ENCODE results near the gene ASCL2.

Gene ASCL2

DNA sequence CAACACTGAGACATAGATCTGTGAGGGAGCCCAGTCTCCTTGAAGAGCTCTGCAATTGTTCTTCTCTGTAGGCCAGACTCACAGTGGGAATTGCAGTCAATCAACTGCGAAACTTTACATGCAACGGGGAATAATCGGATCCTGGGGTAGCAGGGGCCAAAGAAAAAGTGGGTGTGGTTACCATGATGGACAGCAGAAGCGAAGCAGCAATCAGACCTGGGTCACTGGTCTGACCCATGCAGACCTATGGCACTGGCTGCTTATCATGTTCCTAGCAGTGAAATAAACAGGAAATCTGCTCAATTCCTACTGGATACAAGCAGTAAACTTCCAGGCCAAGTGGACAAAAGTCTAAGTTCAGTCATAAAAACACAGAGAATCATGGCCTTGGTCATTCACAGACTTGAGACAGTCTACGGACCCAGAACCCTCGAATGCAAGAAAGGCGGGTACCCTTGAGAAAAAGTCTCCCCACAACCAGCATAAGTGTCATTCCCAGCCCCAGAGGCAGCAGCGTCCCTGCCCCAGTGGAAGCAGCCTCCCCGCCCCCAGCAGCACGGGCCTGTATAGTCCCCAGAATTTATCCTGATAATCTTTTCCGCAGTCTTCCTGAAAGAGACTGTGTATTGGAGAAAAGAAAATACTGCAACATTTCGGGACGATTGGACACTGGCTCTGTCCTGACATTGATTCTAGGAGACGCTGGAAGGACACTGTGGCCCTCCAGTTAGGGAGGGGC is 34.6 kb downstream of the ASCL2 start:
- no peak for DNase-seq (ENCODE audit: extremely low spot score)
- ChIA-PET POLR2A (no interaction called here), CTCF (interaction anchor here (1.3 kb wide), 1 partner anchor 70 kb away, joined by 3 read pairs; no protein-coding TSS in a partner anchor)
- TF ChIP-seq CTCF (IDR thresholded peaks at IDR 0.05; ENCODE audit: control extremely low read depth, extremely low read depth, low read depth, missing control alignments) = no peak

GRCh38 chr11:2234963-2235362 is 35.4 kb downstream of the ASCL2 start:
- CTCF ChIA-PET = interaction anchor here (1.3 kb wide), 1 partner anchor 71 kb away, joined by 3 read pairs; no protein-coding TSS in a partner anchor
- POLR2A ChIA-PET = no interaction called here
- no peak for TF ChIP-seq CTCF (IDR thresholded peaks at IDR 0.05; ENCODE audit: control extremely low read depth, extremely low read depth, low read depth, missing control alignments)
- no peak for DNase-seq (ENCODE audit: extremely low spot score)

- DNase-seq (ENCODE audit: extremely low spot score) = no peak
- ChIA-PET CTCF (interaction anchor here (1.5 kb wide), 1 partner anchor 71 kb away, joined by 4 read pairs; no protein-coding TSS in a partner anchor), POLR2A (no interaction called here)
- TF ChIP-seq CTCF (IDR thresholded peaks at IDR 0.05; ENCODE audit: control extremely low read depth, extremely low read depth, low read depth, missing control alignments) = no peak
Observed at GRCh38 chr11:2233693-2234455, 36.5 kb downstream of the ASCL2 start.

DNA sequence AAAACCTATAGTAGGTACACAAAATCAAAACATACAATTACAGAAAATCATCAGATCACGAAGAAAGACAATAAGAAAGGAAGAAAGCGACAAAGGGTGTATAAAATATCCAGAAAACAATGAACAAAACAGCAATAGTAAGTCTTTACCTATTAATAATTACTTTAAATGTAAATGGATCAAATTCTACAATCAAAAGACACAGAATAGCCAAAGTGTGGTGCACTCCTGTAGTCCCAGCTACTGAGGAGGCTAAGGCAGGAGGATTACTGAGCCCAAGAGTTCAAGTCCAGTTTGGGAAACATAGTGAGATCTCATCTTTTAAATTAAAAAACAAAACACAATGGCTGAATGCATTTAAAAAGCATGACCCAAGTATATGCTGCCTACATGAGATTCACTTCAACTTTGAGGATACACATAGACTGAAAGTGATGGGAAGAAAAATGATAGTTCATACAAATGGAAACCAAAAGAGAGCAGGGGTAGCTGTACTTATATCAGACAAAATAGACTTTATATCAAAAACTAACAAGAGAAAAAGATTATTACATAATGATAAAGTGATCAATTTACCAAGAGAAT is 40.6 kb downstream of the ASCL2 start:
- ChIA-PET CTCF (no interaction called here), POLR2A (no interaction called here)
- no peak for DNase-seq (ENCODE audit: extremely low spot score)
- TF ChIP-seq CTCF (IDR thresholded peaks at IDR 0.05; ENCODE audit: control extremely low read depth, extremely low read depth, low read depth, missing control alignments) = no peak

GRCh38 chr11:2224254-2224653 is 46.1 kb downstream of the ASCL2 start:
- TF ChIP-seq CTCF (IDR thresholded peaks at IDR 0.05; ENCODE audit: control extremely low read depth, extremely low read depth, low read depth, missing control alignments) = no peak
- CTCF ChIA-PET = interaction anchor here (1.7 kb wide), 1 partner anchor 30 kb away, joined by 3 read pairs; no protein-coding TSS in a partner anchor
- no peak for DNase-seq (ENCODE audit: extremely low spot score)
- POLR2A ChIA-PET = no interaction called here

DNA sequence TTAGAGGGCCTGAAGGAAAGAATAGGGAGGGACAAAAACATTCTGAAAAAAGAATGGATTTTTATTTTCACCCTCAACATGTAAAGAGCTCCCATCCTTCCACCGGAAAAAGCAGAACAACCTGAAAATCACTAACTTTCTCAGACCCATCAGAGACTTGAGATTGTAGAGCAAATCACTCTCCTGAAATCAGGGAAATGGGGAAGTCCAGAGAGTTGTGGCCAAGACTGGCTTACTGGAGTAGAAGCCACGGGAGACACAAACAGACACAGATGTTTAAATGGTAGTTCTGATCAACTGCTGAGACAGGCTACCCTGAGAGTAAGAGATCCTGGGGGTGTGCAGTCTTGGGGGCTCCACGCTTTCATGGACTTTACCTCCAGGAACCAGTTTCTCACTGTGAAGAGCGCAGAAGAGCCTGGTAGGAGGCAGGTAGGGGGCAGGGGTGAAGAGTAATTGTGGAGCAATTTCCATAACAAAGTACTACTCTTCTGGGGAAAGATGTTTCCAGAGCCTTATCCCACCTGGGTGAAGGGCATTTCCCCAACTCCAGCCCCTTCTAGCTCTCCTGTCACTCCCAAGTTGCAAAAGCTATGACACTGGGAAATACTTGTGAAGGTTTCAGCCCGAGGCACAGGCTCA is 47.1 kb downstream of the ASCL2 start:
- CTCF ChIA-PET = interaction anchor here (1.7 kb wide), 1 partner anchor 29 kb away, joined by 3 read pairs; no protein-coding TSS in a partner anchor
- POLR2A ChIA-PET = no interaction called here
- DNase-seq (ENCODE audit: extremely low spot score) = no peak
- TF ChIP-seq CTCF (IDR thresholded peaks at IDR 0.05; ENCODE audit: control extremely low read depth, extremely low read depth, low read depth, missing control alignments) = no peak
